ENCODE measurements around the gene ANKRD33. TPM values are rescaled to one million over a fixed set of nuclear protein-coding genes. Genes with fewer than 3 reads are reported as not detected.

ANKRD33 gene
- total RNA-seq, 1 experiment from 2014 or later = not detected

GRCh38 chr12:51925346-51926063 is 37.6 kb downstream of the ANKRD33 start:
- ChIA-PET POLR2A (ENCODE audit: unreplicated experiment) (no interaction called here), CTCF (no interaction called here)
- Histone ChIP-seq H3K4me2 (ENCODE audit: low read length) (no peak overlapping the region), H3K79me2 (ENCODE audit: low read length) (no peaks in the 10 kb centered on the region), H2AFZ (ENCODE audit: low read length) (no peak overlapping the region), H3K27ac (ENCODE audit: low read length) (no peak overlapping the region), H3K36me3 (ENCODE audit: low read depth, low read length) (no peaks in the 10 kb centered on the region), H3F3A (ENCODE audit: low read length, unreplicated experiment) (no peaks in the 10 kb centered on the region), H3K27me3 (ENCODE audit: low read length) (no peaks in the 10 kb centered on the region), H3K9me3 (ENCODE audit: low read length) (no peaks in the 10 kb centered on the region), H3K4me3 (ENCODE audit: low read length) (no peak overlapping the region), H3K4me1 (ENCODE audit: insufficient read depth, low read length) (peaks cover 5% of the 10 kb centered on the region; the same call in 1 of the 2 replicates), H4K20me1 (ENCODE audit: low read length) (no peaks in the 10 kb centered on the region), H3K9me2 (replicated peaks; ENCODE audit: low read length) (no peaks in the 10 kb centered on the region), H3K9ac (ENCODE audit: low read length) (no peak overlapping the region)
- intact Hi-C loops (cut with micrococcal nuclease) = loop anchor here (1.0 kb wide), 1 partner anchor 55 kb away; no protein-coding TSS in a partner anchor
- no peak for DNase-seq
- no TSS peak for BruUV-seq (replicated peaks)
- TF ChIP-seq EZH2 (IDR thresholded peaks at IDR 0.05; ENCODE audit: low read length, unreplicated experiment) (no peak), EZH2phosphoT487 (IDR thresholded peaks at IDR 0.05; ENCODE audit: borderline replicate concordance, low read length) (no peak), CTCF (conservative IDR thresholded peaks at IDR 0.05; ENCODE audit: low read depth, low read length) (no peak)
- no peak for ATAC-seq

- Histone ChIP-seq H3K4me3 (ENCODE audit: low read length) (no peak overlapping the region), H3K9ac (ENCODE audit: low read length) (no peak overlapping the region), H3K4me1 (ENCODE audit: insufficient read depth, low read length) (peaks cover 5% of the 10 kb centered on the region; the same call in 1 of the 2 replicates), H2AFZ (ENCODE audit: low read length) (no peak overlapping the region), H3K9me3 (ENCODE audit: low read length) (no peaks in the 10 kb centered on the region), H4K20me1 (ENCODE audit: low read length) (no peaks in the 10 kb centered on the region), H3K27me3 (ENCODE audit: low read length) (no peaks in the 10 kb centered on the region), H3K4me2 (ENCODE audit: low read length) (no peak overlapping the region), H3F3A (ENCODE audit: low read length, unreplicated experiment) (no peaks in the 10 kb centered on the region), H3K79me2 (ENCODE audit: low read length) (no peaks in the 10 kb centered on the region), H3K36me3 (ENCODE audit: low read depth, low read length) (no peaks in the 10 kb centered on the region), H3K9me2 (replicated peaks; ENCODE audit: low read length) (no peaks in the 10 kb centered on the region), H3K27ac (ENCODE audit: low read length) (no peak overlapping the region)
- CTCF ChIA-PET = no interaction called here
- DNase-seq = no peak
- BruUV-seq (replicated peaks) = no TSS peak
- no peak; the same call in 1 of the 2 replicates for ATAC-seq
- intact Hi-C loops (cut with micrococcal nuclease) = loop anchor here (1.0 kb wide), 1 partner anchor 54 kb away; no protein-coding TSS in a partner anchor
- POLR2A ChIA-PET (ENCODE audit: unreplicated experiment) = no interaction called here
- TF ChIP-seq EZH2phosphoT487 (IDR thresholded peaks at IDR 0.05; ENCODE audit: borderline replicate concordance, low read length) = no peak
- no peak for TF ChIP-seq EZH2 (IDR thresholded peaks at IDR 0.05; ENCODE audit: low read length, unreplicated experiment)
- TF ChIP-seq CTCF (conservative IDR thresholded peaks at IDR 0.05; ENCODE audit: low read depth, low read length) = no peak
These were observed 38.2 kb downstream of the ANKRD33 start for GRCh38 chr12:51926064-51926632.

GRCh38 chr12:51926718-51927117 is 38.8 kb downstream of the ANKRD33 start:
- peaks cover 5% of the 10 kb centered on the region; the same call in 1 of the 2 replicates for H3K4me1 ChIP-seq (ENCODE audit: insufficient read depth, low read length)
- peak; percentile 71 for TF ChIP-seq CTCF (conservative IDR thresholded peaks at IDR 0.05; ENCODE audit: low read depth, low read length)
- no peak for TF ChIP-seq EZH2phosphoT487 (IDR thresholded peaks at IDR 0.05; ENCODE audit: borderline replicate concordance, low read length)
- H3K27ac ChIP-seq (ENCODE audit: low read length) = no peak overlapping the region
- no peaks in the 10 kb centered on the region for H3K36me3 ChIP-seq (ENCODE audit: low read depth, low read length)
- intact Hi-C loops (cut with micrococcal nuclease) = loop anchor here (1.0 kb wide), 1 partner anchor 54 kb away; no protein-coding TSS in a partner anchor
- H3K9ac ChIP-seq (ENCODE audit: low read length) = no peak overlapping the region
- H3K4me3 ChIP-seq (ENCODE audit: low read length) = no peak overlapping the region
- H3K9me3 ChIP-seq (ENCODE audit: low read length) = no peaks in the 10 kb centered on the region
- no peak overlapping the region for H2AFZ ChIP-seq (ENCODE audit: low read length)
- H3K79me2 ChIP-seq (ENCODE audit: low read length) = no peaks in the 10 kb centered on the region
- no peak overlapping the region for H3K4me2 ChIP-seq (ENCODE audit: low read length)
- no peaks in the 10 kb centered on the region for H4K20me1 ChIP-seq (ENCODE audit: low read length)
- peak; percentile 77 for ATAC-seq
- no peaks in the 10 kb centered on the region for H3K27me3 ChIP-seq (ENCODE audit: low read length)
- ChIA-PET CTCF (no interaction called here), POLR2A (ENCODE audit: unreplicated experiment) (no interaction called here)
- no TSS peak for BruUV-seq (replicated peaks)
- H3F3A ChIP-seq (ENCODE audit: low read length, unreplicated experiment) = no peaks in the 10 kb centered on the region
- H3K9me2 ChIP-seq (replicated peaks; ENCODE audit: low read length) = no peaks in the 10 kb centered on the region
- DNase-seq = peak; percentile 69
